LNCAP (cell line): Measurements from ENCODE around the gene CHD6.

Experiments used
- CTCF ChIP-seq: fragments of 450-650 bp; IDR thresholded peaks from 2 replicates; pipeline ENCODE4 v1.5.1; 2017; ENCODE audit warnings: mild to moderate bottlenecking

CHD6 gene

GRCh38 chr20:41440882-41441281 is 177.3 kb downstream of the CHD6 start:
- TF ChIP-seq CTCF: no peak

GRCh38 chr20:41437836-41438235 is 180.3 kb downstream of the CHD6 start:
- TF ChIP-seq CTCF: no peak

- no peak for TF ChIP-seq CTCF
These were observed 181.5 kb downstream of the CHD6 start for GRCh38 chr20:41436679-41437078.

GRCh38 chr20:41433203-41433602 is 185.0 kb downstream of the CHD6 start:
- TF ChIP-seq CTCF: no peak

GRCh38 chr20:41432746-41433145 is 185.4 kb downstream of the CHD6 start:
- TF ChIP-seq CTCF: no peak

GRCh38 chr20:41428285-41428684 is 189.9 kb downstream of the CHD6 start:
- TF ChIP-seq CTCF: no peak

GRCh38 chr20:41427833-41428232 is 190.3 kb downstream of the CHD6 start:
- TF ChIP-seq CTCF: no peak

GRCh38 chr20:41426976-41427375 is 191.2 kb downstream of the CHD6 start:
- no peak for TF ChIP-seq CTCF
